Keratinocyte (primary cell): Measurements from ENCODE around the gene FAM124A. TPM values are rescaled to one million over a fixed set of nuclear protein-coding genes. Genes with fewer than 3 reads are reported as not detected.
A peak's percentile ranks its signal among the peaks of the same experiment; 100 is the strongest.

Source experiments
- DNase-seq: peaks from one replicate; pipeline ENCODE4 v3.0.0-alpha.2; 2011; ENCODE audit warnings: low read depth, missing footprints, low spot score
- FAIRE-seq: peaks from 2 replicates; lab custom pipeline; 2011; peaks lifted over from hg19 to GRCh38; lab: Jason Lieb, UNC
- H2AFZ ChIP-seq: 2 replicates; pipeline ENCODE4 v1.6.0; 2012; ENCODE audit warnings: low read length, control low read depth, inconsistent platforms; ENCODE audit not compliant: control insufficient read depth
- H3K27ac ChIP-seq: 2 replicates; pipeline ENCODE4 v1.5.1; 2011; ENCODE audit warnings: low read length; ENCODE audit not compliant: control insufficient read depth, insufficient read depth
- H3K27me3 ChIP-seq: 3 replicates; pipeline ENCODE4 v1.6.0; 2011; ENCODE audit warnings: low read length; ENCODE audit not compliant: control insufficient read depth, insufficient read depth; ENCODE audit errors: extremely low read depth
- H3K36me3 ChIP-seq, 2 experiments: 2 replicates in 1 of 2; 3 replicates in 1 of 2; pipeline ENCODE4 v1.5.1; 2011; ENCODE audit warnings: low read length in 2 of 2, mild to moderate bottlenecking in 1 of 2; ENCODE audit not compliant: control insufficient read depth in 2 of 2, insufficient read depth in 2 of 2; ENCODE audit errors: extremely low read depth in 1 of 2
- H3K4me1 ChIP-seq: 3 replicates; pipeline ENCODE4 v1.5.1; 2011; ENCODE audit warnings: low read length; ENCODE audit not compliant: control insufficient read depth, insufficient read depth; ENCODE audit errors: extremely low read depth
- H3K4me2 ChIP-seq: 3 replicates; pipeline ENCODE4 v1.6.0; 2011; ENCODE audit warnings: low read depth, low read length; ENCODE audit not compliant: control insufficient read depth, insufficient read depth; ENCODE audit errors: extremely low read depth
- H3K4me3 ChIP-seq, 3 experiments: fragments of 200-600 bp in 1 of 3; sonication (generic) in 1 of 3; 2 replicates in 2 of 3; 3 replicates in 1 of 3; pipeline ENCODE4 v1.5.1; 2011 to 2016; ENCODE audit warnings: low read length in 3 of 3, mild to moderate bottlenecking in 3 of 3, control low read depth in 2 of 3, inconsistent platforms in 1 of 3, low read depth in 1 of 3, mixed read lengths in 1 of 3, mixed run types in 1 of 3, moderate library complexity in 1 of 3; ENCODE audit not compliant: control insufficient read depth in 2 of 3, insufficient read depth in 2 of 3; ENCODE audit errors: extremely low read depth in 1 of 3
- H3K79me2 ChIP-seq: 2 replicates; pipeline ENCODE4 v1.6.0; 2012; ENCODE audit warnings: low read length; ENCODE audit not compliant: control insufficient read depth, insufficient read depth
- H3K9ac ChIP-seq: 3 replicates; pipeline ENCODE4 v1.6.0; 2011; ENCODE audit warnings: low read length; ENCODE audit not compliant: control insufficient read depth, insufficient read depth; ENCODE audit errors: extremely low read depth
- H3K9me1 ChIP-seq: 3 replicates; pipeline ENCODE4 v1.6.0; 2011; ENCODE audit warnings: low read length; ENCODE audit not compliant: control insufficient read depth, insufficient read depth; ENCODE audit errors: extremely low read depth
- H3K9me3 ChIP-seq: 2 replicates; pipeline ENCODE4 v1.5.1; 2012; ENCODE audit warnings: low read depth, low read length; ENCODE audit not compliant: control insufficient read depth
- H4K20me1 ChIP-seq: 3 replicates; pipeline ENCODE4 v1.6.0; 2011; ENCODE audit warnings: low read length; ENCODE audit not compliant: control insufficient read depth, insufficient read depth; ENCODE audit errors: extremely low read depth
- CTCF ChIP-seq, 3 experiments: IDR thresholded peaks in 1 of 3; conservative IDR thresholded peaks in 1 of 3; optimal IDR thresholded peaks in 1 of 3; 2 replicates in 2 of 3; 3 replicates in 1 of 3; pipeline versions ENCODE3 to v1.5.1; 2011; ENCODE audit warnings: low read length in 3 of 3, mild to moderate bottlenecking in 3 of 3, moderate library complexity in 2 of 3, control low read depth in 1 of 3, inconsistent platforms in 1 of 3; ENCODE audit not compliant: insufficient read depth in 2 of 3; ENCODE audit errors: extremely low read depth in 1 of 3
- EZH2 ChIP-seq: IDR thresholded peaks from one replicate; pipeline ENCODE4 v1.6.1; 2012; ENCODE audit warnings: inconsistent platforms, mild to moderate bottlenecking, low read length, moderate library complexity
- dilution Hi-C: fragments of 300-500 bp; cut with MboI; formaldehyde crosslinking; loops from one replicate; pipeline ENCODE4 v1.7.0; 2020; ENCODE audit warnings: low sequenced_read_pairs; ENCODE audit not compliant: extremely low pct_ligation_motif_present
- polyA plus RNA-seq, 5 experiments: library from polyadenylated mRNA; depleted of rRNA in 3 of 5; stranded (reverse) in 3 of 5; stranded (forward) in 1 of 5; unstranded in 1 of 5; fragments of >200 nt; gene quantifications; 1 replicate in 1 of 5; 2 replicates in 3 of 5; 3 replicates in 1 of 5; pipeline versions ENCODE4 v1.2.1 to v1.2.3, GENCODE V29; 2011 to 2012; ENCODE audit warnings: missing spikeins in 2 of 5, low read depth in 1 of 5, low replicate concordance in 1 of 5

The FAM124A gene
- polyA plus RNA-seq, 1 donor (not counting 4 experiments of a cell fraction or from before 2014, with no cell fraction given): 0.05 TPM

GRCh38 chr13:51257187-51257586 lies 35.0 kb downstream of the FAM124A start:
- Histone ChIP-seq H3K4me3 (no peak overlapping the region), H4K20me1 (peaks cover 2% of the 10 kb centered on the region), H3K9me3 (no peaks in the 10 kb centered on the region), H3K79me2 (no peaks in the 10 kb centered on the region), H3K9me1 (no peaks in the 10 kb centered on the region), H2AFZ (no peak overlapping the region), H3K27me3 (peaks cover 9% of the 10 kb centered on the region), H3K36me3 (no peaks in the 10 kb centered on the region), H3K4me2 (no peak overlapping the region), H3K4me1 (no peaks in the 10 kb centered on the region), H3K27ac (no peak overlapping the region), H3K9ac (no peak overlapping the region)
- dilution Hi-C loops: no loop called here
- TF ChIP-seq CTCF (optimal IDR thresholded peaks at IDR 0.05 in 1 of 3, IDR thresholded peaks at IDR 0.05 in 1 of 3, conservative IDR thresholded peaks at IDR 0.05 in 1 of 3; ENCODE audit: extremely low read depth in 1 of 3, insufficient read depth in 2 of 3, low read length in 3 of 3) (peak in 2 of 3 experiments; percentile 13 to 23), EZH2 (no peak)
- no peak for FAIRE-seq
- no peak for DNase-seq

- no peak overlapping the region for H2AFZ ChIP-seq
- no peaks in the 10 kb centered on the region for H3K36me3 ChIP-seq
- H3K4me1 ChIP-seq: no peaks in the 10 kb centered on the region
- TF ChIP-seq EZH2: no peak
- no peak for TF ChIP-seq CTCF (optimal IDR thresholded peaks at IDR 0.05 in 1 of 3, IDR thresholded peaks at IDR 0.05 in 1 of 3, conservative IDR thresholded peaks at IDR 0.05 in 1 of 3; ENCODE audit: extremely low read depth in 1 of 3, insufficient read depth in 2 of 3, low read length in 3 of 3)
- H3K79me2 ChIP-seq: no peaks in the 10 kb centered on the region
- H3K27me3 ChIP-seq: peaks cover 9% of the 10 kb centered on the region
- H3K9me1 ChIP-seq: no peaks in the 10 kb centered on the region
- H3K4me2 ChIP-seq: no peak overlapping the region
- H3K4me3 ChIP-seq: no peak overlapping the region
- no peak for DNase-seq
- H3K9me3 ChIP-seq: no peaks in the 10 kb centered on the region
- H3K27ac ChIP-seq: no peak overlapping the region
- no peak for FAIRE-seq
- dilution Hi-C loops: no loop called here
- H4K20me1 ChIP-seq: peaks cover 2% of the 10 kb centered on the region
- no peak overlapping the region for H3K9ac ChIP-seq
These were observed 36.7 kb downstream of the FAM124A start for GRCh38 chr13:51258612-51259548.
